Measurements from ENCODE around the gene LRRC23. TPM values are rescaled to one million over a fixed set of nuclear protein-coding genes. Genes with fewer than 3 reads are reported as not detected.
"Not testable (repeated sequence)": the region's sequence is repeated elsewhere in the genome, so short reads cannot be mapped to it uniquely, and the experiment has no call there.

The LRRC23 gene
- total and polyA plus RNA-seq, 9 of the 15 experiments (the other 6 are each of a cell fraction or from before 2014, with no cell fraction given), result 2.2 to 7.0 (median 3.0) TPM

DNA sequence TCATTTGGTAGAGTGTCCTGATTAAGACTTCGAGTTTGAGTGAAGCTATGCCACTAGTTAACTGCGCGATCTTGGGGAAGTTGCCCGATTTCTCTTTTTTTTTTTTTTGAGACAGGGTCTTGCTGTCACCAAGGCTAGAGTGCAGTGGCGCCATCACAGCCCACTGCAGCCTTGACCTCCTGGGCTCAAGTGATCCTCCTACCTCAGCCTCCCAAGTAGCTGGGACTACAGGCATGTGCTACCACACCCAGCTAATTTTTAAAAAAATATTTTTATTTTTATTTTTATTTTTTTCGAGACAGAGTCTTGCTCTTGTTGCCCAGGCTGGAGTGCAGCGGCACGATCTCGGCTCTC, 30.6 kb upstream of the LRRC23 start:
- Histone ChIP-seq H3K36me3 (ENCODE audit: control insufficient read depth, insufficient read depth, low read length) (peaks cover 39% of the 10 kb centered on the region), H4K20me1 (replicated peaks; ENCODE audit: control insufficient read depth, insufficient read depth, low read length) (peaks cover 37% of the 10 kb centered on the region), H3K27ac (ENCODE audit: extremely low read depth, low read depth, low read length) (peak overlapping the region; percentile 73), H3K79me2 (ENCODE audit: control insufficient read depth, insufficient read depth, low read length) (peaks cover 42% of the 10 kb centered on the region), H3K4me2 (ENCODE audit: insufficient read depth, low read length) (peak overlapping the region; percentile 95), H3K4me3 (peak overlapping the region; percentile 73), H3K4me1 (replicated peaks in 1 of 2; ENCODE audit: control insufficient read depth in 2 of 2, insufficient read depth in 2 of 2, low read length in 2 of 2) (peaks cover 25 to 41% of the 10 kb centered on the region in 2 experiments; a peak in 4 of 5 replicates), H2AFZ (ENCODE audit: low read depth, low read length) (peak overlapping the region; percentile 94), H3K9ac (ENCODE audit: insufficient read depth in 1 of 2, low read depth in 2 of 2, low read length in 2 of 2) (peak overlapping the region; percentile 83 to 94; a peak in 3 of 4 replicates)
- in situ Hi-C loops (cut with MboI); intact Hi-C loops (cut with micrococcal nuclease); DNase-seq (ENCODE audit: extremely low read depth in 1 of 4, low spot score in 3 of 4); BruUV-seq (replicated peaks); H3K27me3 ChIP-seq (ENCODE audit: control insufficient read depth in 2 of 2, insufficient read depth in 2 of 2, low read length in 2 of 2); H3K9me1 ChIP-seq (ENCODE audit: control insufficient read depth, insufficient read depth, low read length); CTCF ChIA-PET (ENCODE audit: low intra/inter-chr PET ratio); ATAC-seq; FAIRE-seq; H3K9me3 ChIP-seq (replicated peaks; ENCODE audit: control insufficient read depth, insufficient read depth, low read depth, low read length): not testable (repeated sequence)
- 76% methylated on average over 4 of the region's 9 CpGs for WGBS (ENCODE audit: insufficient coverage, low coverage, missing lambda C conversion rate)
- POLR2A ChIA-PET, result interaction anchor here (0.5 to 3.0 kb wide), 7 partner anchors 11 to 537 kb away, joined by 3 to 17 read pairs (median 3); partner anchors contain the start of genes C12orf57, CDCA3 and RNU7-1

DNA sequence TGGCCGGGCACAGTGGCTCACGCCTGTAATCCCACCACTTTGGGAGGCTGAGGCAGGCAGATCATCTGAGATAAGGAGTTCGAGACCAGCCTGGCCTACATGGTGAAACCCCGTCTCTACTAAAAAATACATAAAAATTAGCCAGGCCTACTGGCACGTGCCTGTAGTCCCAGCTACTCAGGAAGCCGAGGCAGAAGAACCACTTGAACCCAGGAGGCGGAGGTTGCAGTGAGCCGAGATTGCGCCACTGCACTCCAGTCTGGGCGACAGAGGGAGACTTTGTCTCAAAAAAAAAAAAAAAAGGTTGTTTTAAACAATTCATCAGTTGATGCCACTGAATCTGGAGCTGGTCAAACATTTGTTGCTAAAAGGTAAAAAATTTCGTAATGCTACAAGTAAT, 24.8 kb upstream of the LRRC23 start:
- 82% methylated on average over 5 of the region's 11 CpGs for WGBS (ENCODE audit: insufficient coverage, low coverage, missing lambda C conversion rate)
- H4K20me1 ChIP-seq (replicated peaks; ENCODE audit: control insufficient read depth, insufficient read depth, low read length); H3K4me2 ChIP-seq (ENCODE audit: insufficient read depth, low read length); CTCF ChIA-PET (ENCODE audit: low intra/inter-chr PET ratio); DNase-seq (ENCODE audit: extremely low read depth in 1 of 4, low spot score in 3 of 4); H3K9me1 ChIP-seq (ENCODE audit: control insufficient read depth, insufficient read depth, low read length); H3K27me3 ChIP-seq (ENCODE audit: control insufficient read depth in 2 of 2, insufficient read depth in 2 of 2, low read length in 2 of 2); in situ Hi-C loops (cut with MboI); H3K9ac ChIP-seq (ENCODE audit: insufficient read depth in 1 of 2, low read depth in 2 of 2, low read length in 2 of 2); H3K79me2 ChIP-seq (ENCODE audit: control insufficient read depth, insufficient read depth, low read length); FAIRE-seq; BruUV-seq (replicated peaks); H3K4me3 ChIP-seq; H3K9me3 ChIP-seq (replicated peaks; ENCODE audit: control insufficient read depth, insufficient read depth, low read depth, low read length); ATAC-seq; H3K27ac ChIP-seq (ENCODE audit: extremely low read depth, low read depth, low read length); H3K4me1 ChIP-seq (replicated peaks in 1 of 2; ENCODE audit: control insufficient read depth in 2 of 2, insufficient read depth in 2 of 2, low read length in 2 of 2); intact Hi-C loops (cut with micrococcal nuclease); H2AFZ ChIP-seq (ENCODE audit: low read depth, low read length): not testable (repeated sequence)
- POLR2A ChIA-PET, result interaction anchor here (0.7 to 2.2 kb wide), 5 partner anchors 9 to 45 kb away, joined by 3 to 8 read pairs (median 3); no protein-coding TSS in a partner anchor
- peaks cover 19% of the 10 kb centered on the region; the same call in 2 of the 3 replicates for H3K36me3 ChIP-seq (ENCODE audit: control insufficient read depth, insufficient read depth, low read length)
